HL-60 (cell line): Measurements from ENCODE around the gene NTF3.

Source experiments
- DNase-seq, 2 experiments: peaks; one replicate each; pipeline ENCODE4 v3.0.0-alpha.2; 2010 to 2020; ENCODE audit warnings: low read depth in 1 of 2, low spot score in 1 of 2
- H3K27ac ChIP-seq: fragments of 250-450 bp; sonication (Bioruptor Pico); replicated peaks from 2 replicates; pipeline ENCODE4 v1.5.1; 2020; ENCODE audit warnings: mild to moderate bottlenecking, moderate library complexity
- H3K27me3 ChIP-seq: fragments of 250-450 bp; sonication (Bioruptor Pico); 2 replicates; pipeline ENCODE4 v1.5.1; 2021; ENCODE audit warnings: mild to moderate bottlenecking, moderate library complexity; ENCODE audit not compliant: insufficient read depth, poor library complexity, severe bottlenecking
- H3K4me3 ChIP-seq: replicated peaks from 2 replicates; pipeline ENCODE4 v1.5.1; 2011; ENCODE audit warnings: mild to moderate bottlenecking, control low read depth, low read length; ENCODE audit not compliant: insufficient read depth
- CTCF ChIP-seq: IDR thresholded peaks from one replicate; pipeline ENCODE4 v1.5.1; 2011; ENCODE audit warnings: low read length, control low read depth, inconsistent platforms; ENCODE audit not compliant: insufficient read depth
- GABPA ChIP-seq: IDR thresholded peaks from 2 replicates; pipeline ENCODE4 v1.6.1; 2012; ENCODE audit warnings: low read depth
- POLR2AphosphoS5 ChIP-seq: IDR thresholded peaks from 2 replicates; pipeline ENCODE4 v1.6.1; 2012; ENCODE audit warnings: low read depth
- REST ChIP-seq: IDR thresholded peaks from 2 replicates; pipeline ENCODE4 v1.6.1; 2012; ENCODE audit warnings: low read depth; ENCODE audit not compliant: insufficient replicate concordance
- SPI1 ChIP-seq: IDR thresholded peaks from 2 replicates; pipeline ENCODE4 v1.6.1; 2012; ENCODE audit warnings: low read depth, mild to moderate bottlenecking, borderline replicate concordance

Gene NTF3

GRCh38 chr12:5498076-5498475 is 66.2 kb downstream of the NTF3 start:
- TF ChIP-seq REST (no peak), SPI1 (no peak), CTCF (no peak), POLR2AphosphoS5 (no peak), GABPA (no peak)
- no peak overlapping the region for H3K4me3 ChIP-seq
- H3K27me3 ChIP-seq: no peaks in the 10 kb centered on the region
- H3K27ac ChIP-seq: no peak overlapping the region
- DNase-seq: no peak

GRCh38 chr12:5498806-5499205 is 66.9 kb downstream of the NTF3 start:
- no peak for TF ChIP-seq CTCF
- TF ChIP-seq SPI1: no peak
- TF ChIP-seq POLR2AphosphoS5: no peak
- TF ChIP-seq REST: no peak
- no peak for TF ChIP-seq GABPA
- H3K27ac ChIP-seq: no peak overlapping the region
- H3K27me3 ChIP-seq: no peaks in the 10 kb centered on the region
- DNase-seq: no peak
- H3K4me3 ChIP-seq: no peak overlapping the region

- no peak for TF ChIP-seq SPI1
- TF ChIP-seq GABPA: no peak
- no peak for TF ChIP-seq CTCF
- TF ChIP-seq REST: no peak
- no peak for TF ChIP-seq POLR2AphosphoS5
- Histone ChIP-seq H3K27ac (no peak overlapping the region), H3K27me3 (no peaks in the 10 kb centered on the region), H3K4me3 (no peak overlapping the region)
- no peak for DNase-seq
These were observed 67.8 kb downstream of the NTF3 start for GRCh38 chr12:5499566-5500330.
